Right forelimb (tissue), 1 donor: ENCODE measurements around the gene FEN1.

Experiments
- DNase-seq: peaks from one replicate; pipeline ENCODE4 v3.0.0-alpha.2; 2018

Gene FEN1

DNA sequence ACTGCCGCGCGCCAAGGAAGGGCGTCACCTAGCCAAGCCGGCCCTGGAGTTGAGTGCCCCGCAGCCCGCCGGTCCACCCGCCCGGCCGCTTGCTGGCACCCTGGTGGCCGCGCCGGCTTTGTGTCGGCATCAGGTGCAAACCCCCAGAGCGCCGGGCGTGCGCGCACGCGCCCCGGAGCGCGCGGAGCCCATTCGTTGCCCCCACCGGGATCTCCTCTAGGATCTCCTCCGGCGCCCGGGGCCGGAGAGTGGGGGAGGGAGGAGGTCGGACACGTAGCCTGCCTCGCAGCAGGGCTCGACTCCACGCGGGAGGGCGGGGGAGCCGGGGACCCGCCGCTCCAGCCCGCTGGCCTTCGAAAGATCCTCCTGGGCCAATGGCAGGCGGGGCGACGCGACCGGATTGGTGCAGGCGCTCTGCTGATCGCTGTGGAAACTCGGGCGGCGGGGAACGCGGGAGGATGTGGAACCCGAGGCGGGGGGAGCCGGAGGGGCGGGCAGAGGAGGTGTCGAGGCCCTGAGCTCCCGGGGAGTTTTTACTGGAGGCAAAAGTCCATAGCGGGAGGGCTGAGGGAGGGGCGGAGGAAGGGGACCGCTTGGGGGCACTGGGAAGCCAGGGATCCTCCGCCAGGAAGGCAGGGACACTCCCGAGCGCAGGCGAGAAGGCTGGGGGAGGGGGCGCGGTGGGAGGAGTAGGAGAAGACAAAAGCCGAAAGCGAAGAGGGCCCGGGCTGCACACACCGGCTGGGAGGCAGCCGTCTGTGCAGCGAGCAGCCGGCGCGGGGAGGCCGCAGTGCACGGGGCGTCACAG lies 35.1 kb downstream of the FEN1 start, which contains the start of gene FADS2:
FADS2 (plus strand) TSS at position 730 of the 808 bp plus-strand sequence. CDS start 91 bp downstream, outside the sequence.
- DNase-seq, result peak; percentile 97

DNA sequence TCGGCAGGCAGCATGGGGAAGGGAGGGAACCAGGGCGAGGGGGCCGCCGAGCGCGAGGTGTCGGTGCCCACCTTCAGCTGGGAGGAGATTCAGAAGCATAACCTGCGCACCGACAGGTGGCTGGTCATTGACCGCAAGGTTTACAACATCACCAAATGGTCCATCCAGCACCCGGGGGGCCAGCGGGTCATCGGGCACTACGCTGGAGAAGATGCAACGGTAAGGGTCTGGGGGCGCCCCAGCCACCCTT lies 35.6 kb downstream of the FEN1 start:
- DNase-seq, result no peak

DNA sequence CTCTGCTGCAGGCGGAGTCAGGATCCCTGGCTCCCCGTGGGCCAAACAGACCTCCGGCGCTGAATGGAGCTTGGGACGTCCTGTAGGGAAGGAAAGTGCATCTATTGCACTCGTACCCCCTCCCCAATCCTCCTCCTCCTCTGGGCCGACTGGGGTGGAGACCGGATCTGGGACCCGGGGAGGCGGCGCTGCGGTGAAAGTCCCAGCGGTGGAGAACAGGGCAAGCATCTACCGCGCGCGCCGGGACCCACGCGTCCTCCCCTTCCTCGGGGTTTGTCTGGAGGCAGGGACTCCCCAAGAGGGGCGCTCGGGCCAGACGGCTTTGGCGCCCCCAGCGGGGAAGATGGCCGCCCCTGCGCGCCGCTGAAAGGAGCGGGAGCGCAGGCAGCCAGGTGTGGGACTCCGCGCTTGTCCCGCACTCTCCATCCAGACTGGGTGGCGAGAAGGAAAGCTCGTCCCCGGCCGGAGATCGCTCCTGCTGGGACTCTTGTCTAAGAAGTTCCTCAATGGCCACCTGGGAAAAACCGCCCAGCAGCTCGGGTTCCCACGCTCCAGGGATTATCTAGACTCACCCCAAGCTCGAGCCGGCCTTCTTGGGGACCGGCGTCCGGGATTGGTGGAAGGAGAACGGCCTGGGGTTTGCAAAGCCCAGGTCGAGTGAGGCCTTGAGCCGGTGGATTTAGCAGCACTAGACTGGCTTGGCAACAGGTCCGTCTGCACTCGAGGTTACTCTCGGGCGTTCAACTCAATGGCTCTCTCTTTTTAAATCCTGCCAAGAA lies 36.1 kb downstream of the FEN1 start:
- DNase-seq, result peak; percentile 69

DNA sequence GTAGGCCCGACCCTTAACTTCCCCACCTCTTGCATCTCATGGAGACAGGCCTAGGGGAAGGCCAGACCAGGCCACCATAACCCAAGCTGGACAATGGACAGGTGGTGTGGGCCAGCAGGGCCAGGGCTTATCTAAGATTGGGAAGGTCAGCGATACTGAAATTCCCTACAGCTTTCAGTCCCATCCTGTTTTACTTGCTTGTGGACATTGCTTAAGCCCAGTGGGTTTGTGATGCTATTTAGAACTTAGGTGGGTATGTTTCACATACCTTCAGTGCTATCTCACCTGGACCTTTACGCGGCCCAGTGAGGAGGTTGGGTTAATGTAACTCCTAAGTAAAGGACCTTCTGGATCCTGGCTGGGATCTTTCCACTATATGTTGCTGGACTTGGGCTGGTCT lies 37.1 kb downstream of the FEN1 start:
- DNase-seq, result no peak

DNA sequence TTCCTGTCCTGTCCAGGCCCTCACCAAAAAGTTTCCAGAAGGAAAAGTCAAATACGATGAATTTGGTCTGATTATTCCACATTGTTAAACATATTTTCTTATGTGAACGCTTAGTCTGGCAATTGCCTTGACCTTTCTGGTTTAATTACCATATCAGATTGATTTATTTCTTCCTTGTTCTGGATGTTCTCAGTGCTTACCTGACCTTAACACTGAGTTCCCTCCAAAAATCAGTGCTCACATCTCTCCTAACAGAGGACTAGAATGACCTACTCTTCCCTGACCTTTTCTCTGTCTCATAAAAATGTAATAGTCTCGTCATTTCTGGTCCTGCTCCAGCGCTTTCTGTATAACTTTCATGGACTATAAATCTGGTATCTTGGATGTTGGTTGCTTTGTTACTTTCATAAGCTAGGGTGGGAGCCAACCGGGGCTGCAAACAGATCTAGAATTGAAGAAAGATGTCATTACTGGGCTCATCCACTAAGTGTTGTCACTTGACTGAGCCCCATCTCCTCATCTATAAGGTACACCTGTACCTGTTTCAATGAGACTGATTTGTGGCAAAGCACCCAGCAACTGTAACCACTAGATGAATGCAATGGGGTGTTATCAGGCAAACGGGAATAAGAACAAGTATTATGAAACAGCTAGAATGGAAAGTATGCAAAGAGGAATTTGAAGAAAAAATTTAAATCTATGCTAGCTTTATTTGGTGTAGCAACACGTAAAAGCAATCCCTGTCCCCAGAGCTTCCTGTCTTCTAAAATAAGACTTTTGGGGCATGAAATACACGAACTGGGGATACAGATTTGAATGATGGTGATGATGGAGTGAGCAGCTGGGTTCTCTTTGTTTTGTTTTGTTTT lies 37.8 kb downstream of the FEN1 start:
- no peak for DNase-seq

DNA sequence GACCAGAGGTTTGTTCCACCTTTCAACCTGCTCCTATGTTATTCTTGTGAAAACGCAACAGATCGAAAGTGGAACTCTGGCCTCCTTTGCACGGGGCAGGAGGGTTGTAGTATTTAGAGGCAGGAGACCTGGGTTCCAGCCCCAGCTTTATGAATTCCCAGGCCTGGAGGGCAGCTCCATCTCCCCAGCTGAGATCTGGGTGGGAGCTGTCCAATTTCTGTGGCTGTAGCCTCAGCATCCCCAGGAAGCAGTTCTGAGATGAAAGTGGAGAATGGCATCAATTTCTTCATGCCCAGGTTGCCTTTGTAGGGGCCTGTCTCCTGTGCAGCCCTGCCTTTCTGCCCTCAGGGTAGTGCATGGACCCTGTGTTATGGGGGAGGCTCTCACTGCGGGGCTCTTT lies 39.5 kb downstream of the FEN1 start:
- DNase-seq, result no peak

DNA sequence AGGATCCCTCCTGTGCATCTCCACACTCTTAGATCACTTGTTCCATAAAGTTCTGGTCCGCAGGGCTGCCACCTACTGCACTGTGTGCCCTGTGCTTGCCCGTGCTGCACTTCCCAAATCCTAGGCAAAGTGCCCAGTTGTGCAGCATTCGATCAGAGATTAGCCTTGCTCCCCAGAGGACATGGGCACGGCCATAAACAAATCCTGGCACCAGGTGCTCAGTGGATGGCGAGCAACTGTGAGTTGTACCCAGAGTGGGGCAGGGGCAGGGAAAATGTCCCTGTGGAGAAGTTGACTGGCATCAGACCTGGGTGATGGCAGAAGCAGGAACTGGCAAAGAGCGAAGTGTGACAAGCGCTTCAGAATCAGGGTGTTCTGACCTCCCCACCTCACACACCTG lies 40.0 kb downstream of the FEN1 start:
- DNase-seq, result no peak

DNA sequence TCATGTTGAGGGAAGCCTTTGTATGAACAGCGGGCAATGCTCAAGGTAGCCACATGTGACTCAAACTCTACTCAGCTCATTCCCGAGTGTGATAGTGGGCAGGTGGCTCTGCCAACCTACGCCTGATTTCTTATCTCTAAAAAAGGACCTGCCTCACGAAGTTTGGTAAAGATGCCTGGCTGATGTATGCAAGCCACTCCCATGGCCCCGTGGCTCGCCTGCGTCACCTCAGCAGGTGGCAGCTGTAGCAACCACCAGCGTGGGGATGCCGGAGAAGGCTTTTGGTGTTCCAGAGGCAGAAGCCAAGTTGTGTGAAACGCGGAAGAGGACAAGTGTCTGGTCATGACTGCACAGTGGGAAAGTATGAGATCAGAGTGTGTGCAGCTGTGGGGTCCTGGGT lies 40.8 kb downstream of the FEN1 start:
- no peak for DNase-seq

DNA sequence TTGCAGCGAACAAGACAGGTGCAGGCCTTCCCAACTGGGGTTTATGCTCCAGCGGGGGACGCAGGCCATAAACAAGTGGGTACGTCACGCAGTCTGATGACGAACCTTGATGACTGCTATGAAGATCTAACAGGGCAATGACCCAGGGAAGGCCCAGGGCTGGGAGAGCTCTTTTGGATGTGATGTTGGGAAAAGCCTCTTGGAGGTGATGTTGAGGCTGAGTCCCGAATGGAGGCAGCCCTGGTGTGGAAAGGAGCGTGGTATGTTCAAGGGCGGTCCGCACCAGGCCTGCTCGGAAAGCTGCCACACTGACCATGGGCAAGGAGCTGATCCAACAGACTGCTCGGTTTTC lies 41.2 kb downstream of the FEN1 start:
- DNase-seq, result no peak

DNA sequence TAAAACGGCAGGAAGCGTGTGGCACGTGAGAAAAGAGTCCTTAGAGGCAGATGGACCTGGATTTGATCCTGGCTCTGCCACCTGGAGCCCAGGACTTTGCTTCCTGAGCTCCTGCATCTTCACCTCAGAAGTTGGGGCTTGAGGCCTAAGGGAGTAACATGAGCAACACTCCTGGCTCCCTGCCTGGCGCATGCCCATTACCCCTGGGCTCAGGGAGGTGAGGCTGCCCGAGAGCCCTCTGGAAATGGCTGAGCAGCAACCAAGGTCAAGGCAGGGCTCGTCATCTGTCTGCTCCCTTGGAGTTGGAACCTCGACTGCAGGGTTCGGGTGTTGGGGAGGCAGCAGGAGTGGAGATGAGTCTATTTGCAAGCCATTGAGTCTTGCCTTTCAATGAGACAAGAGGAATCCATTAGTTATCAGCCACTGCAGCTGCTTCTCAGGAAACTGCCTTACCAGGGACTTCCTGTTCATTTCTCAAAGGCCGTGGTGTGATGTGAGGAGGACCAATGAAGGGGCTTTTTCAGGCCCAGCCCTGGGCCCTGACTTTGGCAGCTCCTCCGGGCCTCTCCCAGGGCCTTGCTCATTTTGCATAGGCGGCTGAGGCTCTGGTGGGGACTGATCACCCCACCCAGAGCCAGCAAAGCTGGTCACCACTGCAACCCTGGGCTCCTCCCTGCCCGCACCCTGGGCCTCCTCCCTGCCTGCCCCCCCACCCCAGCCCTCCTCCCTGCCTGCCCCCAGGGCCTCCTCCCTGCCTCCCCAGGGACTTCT lies 41.8 kb downstream of the FEN1 start:
- peak; percentile 70 for DNase-seq

DNA sequence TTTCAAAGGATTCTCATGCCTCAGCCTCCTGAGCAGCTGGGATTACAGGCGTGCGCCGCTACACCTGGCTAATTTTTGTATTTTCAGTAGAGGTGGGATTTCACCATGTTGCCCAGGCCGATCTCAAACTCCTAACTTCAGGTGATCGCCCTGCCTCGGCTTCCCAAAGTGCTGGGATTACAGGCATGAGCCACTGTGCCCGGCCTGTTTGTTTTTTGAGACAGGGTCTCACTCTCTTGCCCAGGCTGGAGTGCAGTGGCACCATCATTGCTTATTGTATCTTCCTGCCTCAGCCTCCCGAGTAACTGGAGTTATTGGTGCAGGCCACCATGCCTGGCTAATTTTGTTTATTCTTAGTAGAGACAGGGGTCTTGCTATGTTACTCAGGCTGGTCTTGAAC lies 43.5 kb downstream of the FEN1 start:
- DNase-seq, result no peak

DNA sequence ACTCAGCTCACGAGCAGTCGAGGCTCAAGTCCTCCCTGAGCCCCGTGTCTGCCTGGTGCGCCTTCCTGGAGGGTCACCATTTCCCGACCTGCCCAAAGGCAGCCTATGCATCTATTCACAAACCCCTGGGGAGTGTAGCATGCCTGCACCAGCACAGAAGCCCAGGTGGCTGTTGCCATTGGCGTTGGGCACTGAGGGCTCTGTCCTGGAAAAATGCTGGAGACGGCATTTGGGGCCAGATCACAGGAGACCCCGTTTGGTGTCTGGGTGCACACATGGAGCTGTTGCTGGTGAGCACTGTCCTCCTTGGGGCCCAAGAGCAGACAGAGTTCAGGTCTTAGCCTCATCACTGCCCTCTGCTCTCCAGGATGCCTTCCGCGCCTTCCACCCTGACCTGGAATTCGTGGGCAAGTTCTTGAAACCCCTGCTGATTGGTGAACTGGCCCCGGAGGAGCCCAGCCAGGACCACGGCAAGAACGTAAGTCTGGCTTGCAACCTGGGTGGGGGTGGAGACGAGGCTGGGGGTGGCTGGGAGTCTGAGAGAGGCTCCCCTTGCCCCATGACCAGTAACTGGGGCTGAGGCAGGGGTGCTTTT lies 44.8 kb downstream of the FEN1 start:
- no peak for DNase-seq

DNA sequence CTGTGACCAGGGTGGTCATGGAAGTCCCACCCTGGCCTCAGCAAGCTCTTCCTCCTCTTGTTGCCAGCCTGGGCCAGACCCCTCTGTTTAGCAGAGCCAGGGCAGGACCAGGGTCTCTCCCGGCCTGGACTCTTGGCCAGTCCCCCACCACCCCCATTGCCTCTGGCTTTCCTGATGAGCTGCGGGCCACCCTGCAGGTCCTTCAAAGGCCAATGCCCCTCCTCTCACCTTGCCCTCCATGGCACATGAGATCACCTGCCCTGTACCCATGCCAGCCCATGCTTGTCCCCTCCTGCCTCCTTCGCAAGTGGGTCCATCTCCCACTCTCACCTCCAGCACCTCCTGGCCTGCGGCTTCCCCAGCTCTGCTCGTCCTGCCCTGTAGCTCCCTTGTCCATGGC lies 45.8 kb downstream of the FEN1 start:
- no peak for DNase-seq

DNA sequence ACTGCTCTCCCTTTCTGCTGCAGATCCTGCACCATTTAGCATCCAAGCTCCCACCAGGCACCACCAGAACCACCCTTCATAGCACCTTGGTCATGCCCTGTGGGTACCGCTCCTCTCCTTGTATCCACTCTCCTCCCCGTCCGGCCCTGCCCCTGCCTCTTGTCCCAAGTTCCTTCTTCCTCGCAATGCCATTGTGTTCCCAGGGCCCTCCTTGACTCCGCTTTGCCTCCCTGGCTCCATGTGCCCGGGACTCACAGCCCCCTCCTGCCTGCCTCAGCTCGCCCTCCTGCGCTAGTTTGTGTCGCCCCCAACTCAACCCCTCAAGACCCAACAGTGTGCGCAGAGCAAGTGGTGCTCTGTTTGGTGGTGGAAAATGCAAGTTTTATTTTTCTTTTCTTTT lies 46.2 kb downstream of the FEN1 start:
- no peak for DNase-seq

DNA sequence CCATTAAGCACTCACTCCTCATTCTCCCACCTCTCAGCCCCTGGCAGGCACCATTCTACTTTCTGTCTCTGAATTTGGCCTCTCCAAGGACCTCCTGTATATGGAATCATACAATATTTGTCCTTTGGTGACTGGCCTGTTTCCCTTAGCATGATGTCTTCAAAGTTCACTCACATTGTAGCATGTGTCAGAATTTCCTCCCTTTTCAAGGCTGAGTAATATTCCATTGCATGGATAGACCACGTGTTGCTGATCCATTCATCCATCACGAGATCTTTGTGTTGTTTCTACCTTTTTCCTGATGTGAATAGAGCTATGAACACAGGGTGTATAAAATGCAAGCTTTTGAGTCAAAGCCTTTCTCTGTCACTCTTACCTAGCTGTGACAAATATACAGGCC lies 47.0 kb downstream of the FEN1 start:
- DNase-seq, result no peak

DNA sequence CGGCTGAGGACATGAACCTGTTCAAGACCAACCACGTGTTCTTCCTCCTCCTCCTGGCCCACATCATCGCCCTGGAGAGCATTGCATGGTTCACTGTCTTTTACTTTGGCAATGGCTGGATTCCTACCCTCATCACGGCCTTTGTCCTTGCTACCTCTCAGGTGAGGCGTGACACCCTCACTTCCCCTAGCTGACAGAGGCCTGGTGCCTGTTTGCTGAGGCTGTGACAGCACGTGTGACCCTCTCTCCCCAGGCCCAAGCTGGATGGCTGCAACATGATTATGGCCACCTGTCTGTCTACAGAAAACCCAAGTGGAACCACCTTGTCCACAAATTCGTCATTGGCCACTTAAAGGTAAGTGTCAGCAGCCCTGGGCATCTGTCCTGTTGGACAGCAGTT lies 47.7 kb downstream of the FEN1 start:
- DNase-seq, result no peak

DNA sequence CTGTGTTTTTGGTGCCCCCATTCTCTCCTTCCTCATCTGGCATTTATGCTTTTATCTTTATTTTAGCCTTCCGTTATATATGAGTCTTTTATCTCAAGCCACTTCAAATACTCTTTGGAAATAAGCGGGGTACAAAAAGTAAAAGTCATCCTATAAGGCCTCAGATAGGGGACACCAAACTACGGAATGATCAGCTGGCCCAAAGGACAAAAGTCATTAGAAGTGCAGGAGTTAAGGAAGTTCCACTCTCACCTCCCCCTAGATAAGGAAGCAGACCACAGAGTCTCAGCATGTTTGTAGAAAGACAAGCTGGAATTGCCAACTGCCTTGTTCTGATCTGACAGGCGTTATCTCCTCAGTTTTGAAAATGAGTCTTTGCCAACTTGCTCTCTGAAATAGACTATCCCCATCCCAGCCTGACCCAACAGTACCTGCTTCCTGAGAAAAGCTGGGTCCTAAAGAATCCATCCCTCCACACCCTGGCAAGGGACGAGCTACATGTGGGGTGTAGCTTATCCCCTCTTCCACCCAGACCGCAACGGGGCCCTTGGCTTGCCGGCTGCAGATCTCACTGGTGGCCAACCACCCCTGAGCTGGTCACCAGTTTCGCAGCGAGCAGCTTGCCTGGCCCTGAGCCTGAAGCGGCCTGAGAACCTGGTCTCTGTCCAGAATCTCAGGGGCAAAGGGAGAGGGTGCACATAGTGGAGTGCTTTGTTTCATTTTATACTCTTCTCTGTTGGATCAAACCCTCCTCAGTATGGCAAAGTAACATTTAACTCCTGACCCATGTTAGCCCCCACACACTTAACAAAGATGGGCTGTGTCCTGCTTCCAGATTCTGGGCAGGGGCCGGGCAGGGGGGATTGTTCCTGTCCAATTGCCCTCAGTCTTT lies 49.2 kb downstream of the FEN1 start:
- no peak for DNase-seq

DNA sequence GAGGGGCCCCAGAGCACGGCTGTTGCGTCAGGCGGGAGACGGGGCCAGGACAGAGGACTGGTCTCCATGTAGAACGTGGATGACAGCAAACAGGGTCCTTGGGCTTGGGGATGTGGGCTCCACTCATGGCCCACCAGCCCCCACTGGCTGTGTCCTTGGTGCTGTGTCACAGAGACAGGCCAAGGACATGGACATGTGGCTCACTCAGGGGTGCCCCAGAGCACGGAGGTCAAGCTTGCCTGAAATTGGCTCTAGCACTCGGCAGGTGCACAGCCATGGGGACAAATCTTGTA lies 49.8 kb downstream of the FEN1 start:
- DNase-seq, result no peak

DNA sequence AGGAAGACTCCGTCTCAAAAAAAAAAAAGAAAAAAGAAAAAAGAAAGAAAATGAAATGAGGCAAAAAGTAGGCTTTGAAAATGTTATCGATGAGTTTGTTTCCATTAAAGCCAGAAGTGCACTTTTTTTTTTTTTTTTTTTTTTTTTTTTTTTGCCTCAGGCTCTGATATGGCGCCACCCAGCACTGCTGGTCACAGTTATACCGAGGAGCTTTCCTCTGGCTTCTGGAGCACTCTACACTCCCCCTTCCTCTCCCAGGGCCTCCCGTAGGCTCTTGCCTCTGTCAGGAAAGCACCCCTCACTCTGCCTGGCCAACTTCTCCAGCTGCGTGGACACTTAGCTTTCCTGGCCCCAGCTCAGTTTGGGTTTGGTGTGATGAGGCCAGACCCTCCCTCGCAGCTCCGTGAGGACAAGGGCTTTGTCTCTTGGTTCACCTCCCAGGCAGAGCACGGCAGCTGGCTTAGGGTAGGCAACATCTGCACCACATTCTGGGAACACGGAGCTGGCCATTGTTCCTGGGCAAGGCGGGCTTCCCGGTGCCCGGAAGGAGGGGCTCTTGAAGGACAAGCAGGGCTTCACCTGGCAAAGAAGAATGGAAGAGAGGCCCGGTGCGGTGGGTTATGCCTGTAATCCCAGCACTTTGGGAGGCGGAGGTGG lies 52.3 kb downstream of the FEN1 start:
- no peak for DNase-seq

DNA sequence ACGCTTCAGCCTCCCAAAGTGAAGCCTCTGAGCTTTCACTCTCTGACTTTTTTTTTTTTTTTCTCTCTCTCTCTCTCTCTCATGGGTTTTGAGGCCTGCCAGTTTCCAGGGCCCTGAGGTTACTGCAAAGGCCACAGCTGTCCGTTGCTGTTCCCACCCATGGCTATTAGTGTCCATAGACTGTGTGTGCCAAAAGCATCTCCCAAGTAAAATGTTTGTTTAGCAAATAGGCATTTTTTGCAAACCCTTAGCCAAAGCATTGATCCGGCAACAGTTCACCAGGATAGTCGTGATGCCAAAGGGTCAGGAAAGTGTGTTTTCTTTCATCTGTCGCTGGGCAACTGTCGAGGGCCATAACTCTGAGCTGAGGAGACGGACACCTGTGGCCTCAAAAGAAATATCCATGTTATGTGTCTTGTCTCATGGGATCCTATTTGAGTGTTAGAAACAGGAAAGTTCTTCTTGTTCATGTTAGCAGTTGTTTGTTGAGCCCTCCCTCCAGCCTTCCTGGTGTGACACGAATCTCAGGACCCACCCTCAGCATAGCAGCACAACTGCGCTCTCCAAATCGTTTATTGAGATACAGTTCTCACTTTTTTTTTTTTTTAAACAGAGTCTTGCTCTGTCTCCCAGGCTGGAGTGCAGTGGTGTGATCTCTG lies 53.8 kb downstream of the FEN1 start:
- no peak for DNase-seq
